Stimulated activated CD4-positive, alpha-beta T cell treated with anti-CD3 and anti-CD28 coated beads, Interleukin-12 subunit alpha, Interleukin-12 subunit beta, amount 100 ng/mL, for 48 hours (primary cell): Measurements from ENCODE around the gene LMX1B.
"Not testable (repeated sequence)": the region's sequence is repeated elsewhere in the genome, so short reads cannot be mapped to it uniquely, and the experiment has no call there.

Experiments
- DNase-seq, 3 donors: peaks; one replicate each; pipeline ENCODE4 v3.0.0-alpha.2; 2020; ENCODE audit warnings: low read depth in 2 of 3, low spot score in 1 of 3

The LMX1B gene

DNA sequence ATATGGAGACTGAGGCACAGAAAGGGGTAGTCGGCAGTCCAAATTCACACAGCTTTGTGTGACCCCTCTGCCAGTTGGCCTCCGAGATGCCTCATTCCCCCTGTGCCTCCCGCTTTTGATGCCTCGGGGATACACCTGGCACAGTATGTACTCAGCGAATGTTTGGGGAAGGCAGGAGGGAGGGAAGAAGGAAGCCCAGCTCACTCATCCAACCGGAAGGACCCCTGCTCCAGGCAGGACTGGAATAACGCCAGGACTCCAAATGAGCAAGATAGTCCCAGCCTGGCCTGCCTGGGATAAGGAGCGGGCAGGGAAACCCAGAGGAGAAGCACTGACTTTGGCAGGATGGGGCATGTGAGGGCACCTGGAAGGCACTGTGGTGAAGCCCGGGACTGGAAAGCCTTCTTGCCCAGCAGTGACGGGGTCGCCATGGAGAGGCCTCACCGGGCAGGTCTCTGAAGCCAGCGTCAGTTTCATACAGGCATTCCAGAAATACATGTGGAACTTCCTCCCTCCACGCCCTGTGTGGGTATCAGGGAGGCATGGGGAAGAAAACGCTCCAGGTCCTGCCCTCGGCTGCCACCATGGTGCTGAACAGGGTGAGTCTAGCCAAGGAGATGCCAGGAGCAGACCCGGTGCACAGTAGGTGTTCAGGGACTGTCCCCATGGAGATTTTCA, 20.3 kb downstream of the LMX1B start:
- no peak for DNase-seq

GRCh38 chr9:126635061-126635460, 21.3 kb downstream of the LMX1B start:
- DNase-seq = no peak

GRCh38 chr9:126635661-126636439, 22.1 kb downstream of the LMX1B start:
- no peak for DNase-seq

- DNase-seq = no peak
Measured at GRCh38 chr9:126636983-126637798, 23.5 kb downstream of the LMX1B start.

GRCh38 chr9:126638571-126639132, 24.9 kb downstream of the LMX1B start:
- no peak for DNase-seq

GRCh38 chr9:126639318-126640000, 25.7 kb downstream of the LMX1B start:
- DNase-seq = no peak

- DNase-seq = no peak
Measured at GRCh38 chr9:126641118-126641851, 27.6 kb downstream of the LMX1B start.

GRCh38 chr9:126642010-126642744, 28.4 kb downstream of the LMX1B start:
- DNase-seq = no peak

GRCh38 chr9:126642839-126643238, 29.1 kb downstream of the LMX1B start:
- DNase-seq = no peak

DNA sequence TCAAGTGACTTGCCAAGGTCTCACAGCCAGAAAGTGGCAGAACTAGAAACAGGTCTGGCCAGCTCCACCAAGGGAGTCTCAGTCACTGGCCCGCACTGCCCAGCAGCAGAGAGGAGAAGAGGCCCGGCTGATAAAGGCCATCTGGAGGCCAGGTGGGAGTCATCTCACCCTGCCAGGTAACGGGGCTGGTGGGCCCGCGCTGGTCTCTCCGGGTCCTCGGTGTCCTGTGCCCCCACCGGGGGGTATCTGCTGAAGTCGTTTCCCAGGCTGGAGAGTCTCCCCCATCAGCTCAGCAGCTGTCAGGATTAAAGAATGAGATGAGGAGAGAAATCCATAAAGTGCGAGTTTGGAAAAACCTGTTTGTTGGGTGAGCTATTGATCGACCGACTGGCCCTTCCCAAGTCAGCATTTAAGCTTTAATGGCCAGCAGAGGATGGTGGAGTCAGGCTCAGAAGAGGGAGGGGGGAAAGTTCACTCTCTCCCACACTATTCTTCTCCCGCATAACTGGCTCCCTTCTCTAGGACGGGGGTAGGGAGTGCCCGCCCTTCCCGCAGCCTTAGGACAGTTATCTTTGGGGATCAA, 30.3 kb downstream of the LMX1B start:
- DNase-seq = no peak

DNA sequence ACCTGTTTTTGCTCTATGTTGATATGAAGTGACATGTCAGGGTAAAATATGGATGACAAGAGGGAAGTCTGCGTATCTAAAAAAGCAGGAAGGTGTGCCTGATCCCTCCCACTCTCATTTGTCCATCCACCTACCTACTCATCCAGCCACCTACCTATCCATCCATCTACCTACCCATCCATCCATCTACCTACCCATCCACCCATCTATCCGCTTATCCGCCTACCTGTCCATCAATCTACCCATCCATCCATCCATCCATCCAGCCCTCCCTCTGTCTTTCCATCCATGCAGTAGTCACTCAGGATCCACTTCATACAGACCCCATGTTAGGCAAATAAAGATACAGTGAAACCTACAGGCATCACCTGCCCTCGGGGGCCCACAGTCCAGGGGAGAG, 32.4 kb downstream of the LMX1B start:
- no peak for DNase-seq

GRCh38 chr9:126647585-126648411, 34.1 kb downstream of the LMX1B start:
- no peak for DNase-seq

DNA sequence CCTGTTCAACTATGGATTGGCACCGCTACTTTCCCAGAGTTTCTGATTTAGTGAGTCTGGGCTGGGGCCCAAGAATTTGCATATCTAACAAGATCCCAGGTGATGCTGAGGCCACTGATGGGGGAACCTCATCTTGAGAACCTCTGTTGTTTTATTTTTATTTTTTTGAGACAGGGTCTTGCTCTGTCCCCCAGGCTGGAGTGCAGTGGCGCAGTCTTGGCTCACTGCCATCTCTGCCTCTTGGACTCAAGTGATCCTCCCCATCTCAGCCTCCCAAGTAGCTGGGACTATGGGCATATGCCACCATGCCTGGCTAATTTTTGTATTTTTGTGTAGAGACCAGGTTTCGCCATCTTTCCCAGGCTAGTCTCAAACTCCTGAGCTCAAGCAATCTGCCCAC, 35.7 kb downstream of the LMX1B start:
- no peak for DNase-seq

DNA sequence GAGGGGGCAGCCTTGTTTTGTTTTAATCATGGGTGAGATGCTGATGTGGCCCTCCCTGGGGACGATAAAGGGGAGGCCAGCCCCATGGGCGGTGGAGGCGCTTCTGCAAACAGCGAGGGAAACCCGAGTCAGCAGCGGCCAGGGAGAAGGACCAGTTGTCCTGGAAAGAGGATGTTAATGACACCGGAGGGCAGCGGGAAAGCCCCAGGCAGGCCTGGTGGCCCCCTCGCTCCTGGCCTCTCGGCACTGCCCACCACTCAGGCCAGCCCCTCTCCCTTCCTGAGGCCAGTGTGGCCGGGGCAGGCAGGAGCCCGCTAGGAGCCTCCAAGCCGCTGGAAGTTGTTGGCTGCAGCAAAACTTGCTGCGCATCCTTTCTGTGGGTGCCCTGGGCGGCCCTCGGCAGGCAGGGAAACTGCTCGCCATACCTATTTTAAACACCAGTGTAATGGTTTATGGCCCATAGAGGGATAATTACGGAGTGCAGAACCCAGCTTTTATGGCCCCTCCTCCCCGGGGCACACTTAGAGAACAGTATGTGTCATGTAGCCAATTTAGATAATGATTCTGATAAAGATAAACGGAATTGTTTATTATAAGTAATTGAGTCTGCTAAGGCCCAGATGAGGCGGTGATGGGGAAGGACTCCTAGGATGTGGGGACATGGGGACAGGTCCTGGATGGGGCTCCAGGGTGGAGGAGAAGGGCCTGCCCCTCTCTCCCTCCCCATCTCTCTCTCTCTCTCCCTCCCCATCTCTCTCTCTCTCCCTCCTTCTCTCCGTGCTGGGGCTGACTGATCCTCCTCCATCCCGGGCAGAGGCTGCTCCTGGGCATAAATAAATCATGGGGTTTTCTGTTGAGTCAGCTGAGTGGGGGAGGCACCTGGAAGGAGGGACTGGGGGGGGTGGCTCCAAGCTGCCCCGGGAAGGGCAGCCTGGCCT, 36.9 kb downstream of the LMX1B start:
- no peak for DNase-seq

GRCh38 chr9:126652140-126652582, 38.4 kb downstream of the LMX1B start:
- DNase-seq = no peak

- DNase-seq = no peak
Measured at GRCh38 chr9:126654124-126654523, 40.4 kb downstream of the LMX1B start.

- DNase-seq = not testable (repeated sequence)
Measured at GRCh38 chr9:126656214-126656613, 42.5 kb downstream of the LMX1B start.
